Spleen (tissue), 7 donors: ENCODE data around the gene ART4.

Source experiments
- POLR2A ChIP-seq, 3 donors: fragments of 450-650 bp; IDR thresholded peaks; one replicate each; pipeline ENCODE4 v1.5.1; 2017; ENCODE audit warnings: antibody characterized with exemption in 3 of 3, mild to moderate bottlenecking in 1 of 3
- TF ChIP-seq, protein P1 (sequence below), 11 experiments: fragments of 200-600 bp in 7 of 11; fragments of 450-650 bp in 4 of 11; sonication (generic) in 4 of 11; IDR thresholded peaks in 8 of 11; conservative IDR thresholded peaks in 3 of 11; 1 replicate in 7 of 11; 2 replicates in 4 of 11; pipeline versions ENCODE4 v1.4.0 to v1.8.0; 2016 to 2021; ENCODE audit warnings: antibody characterized with exemption in 11 of 11, inconsistent platforms in 4 of 11, mild to moderate bottlenecking in 1 of 11
- donor health status: DM: no; HTN: no; CAD: no; lungs with moderate emphysema.
- donor health status: DM: no; HTN: no; CAD: no.
- donor health status: DM: no; HTN: no; CAD: no.

DNA sequence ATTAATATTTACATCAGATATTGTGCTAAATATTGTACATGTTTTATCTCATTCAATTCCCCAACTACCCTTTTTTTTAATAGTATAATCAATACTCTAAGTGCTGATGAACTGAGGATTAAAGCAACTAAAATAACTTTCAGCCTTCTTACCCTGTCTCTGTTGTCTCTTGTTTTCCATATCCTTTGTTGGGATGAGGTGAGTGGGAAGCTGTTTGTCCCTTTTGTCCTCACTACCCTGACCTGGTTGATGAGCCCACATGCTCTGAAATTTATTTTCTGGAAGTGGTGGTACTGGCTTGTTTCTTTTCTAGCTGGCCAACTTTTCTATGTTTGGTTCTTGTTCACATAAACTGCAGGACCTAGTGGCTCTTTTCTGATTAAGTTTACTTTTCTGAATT lies 9.6 kb upstream of the ART4 start:
- TF ChIP-seq POLR2A (IDR thresholded peaks at IDR 0.05): no peak
- TF ChIP-seq, protein P1, sequence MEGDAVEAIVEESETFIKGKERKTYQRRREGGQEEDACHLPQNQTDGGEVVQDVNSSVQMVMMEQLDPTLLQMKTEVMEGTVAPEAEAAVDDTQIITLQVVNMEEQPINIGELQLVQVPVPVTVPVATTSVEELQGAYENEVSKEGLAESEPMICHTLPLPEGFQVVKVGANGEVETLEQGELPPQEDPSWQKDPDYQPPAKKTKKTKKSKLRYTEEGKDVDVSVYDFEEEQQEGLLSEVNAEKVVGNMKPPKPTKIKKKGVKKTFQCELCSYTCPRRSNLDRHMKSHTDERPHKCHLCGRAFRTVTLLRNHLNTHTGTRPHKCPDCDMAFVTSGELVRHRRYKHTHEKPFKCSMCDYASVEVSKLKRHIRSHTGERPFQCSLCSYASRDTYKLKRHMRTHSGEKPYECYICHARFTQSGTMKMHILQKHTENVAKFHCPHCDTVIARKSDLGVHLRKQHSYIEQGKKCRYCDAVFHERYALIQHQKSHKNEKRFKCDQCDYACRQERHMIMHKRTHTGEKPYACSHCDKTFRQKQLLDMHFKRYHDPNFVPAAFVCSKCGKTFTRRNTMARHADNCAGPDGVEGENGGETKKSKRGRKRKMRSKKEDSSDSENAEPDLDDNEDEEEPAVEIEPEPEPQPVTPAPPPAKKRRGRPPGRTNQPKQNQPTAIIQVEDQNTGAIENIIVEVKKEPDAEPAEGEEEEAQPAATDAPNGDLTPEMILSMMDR (IDR thresholded peaks at IDR 0.05 in 8 of 11, conservative IDR thresholded peaks at IDR 0.05 in 3 of 11): no peak
